HG03066 (cell line): ENCODE measurements around the gene ACTRT2.

ENCODE experiments used
- ATAC-seq: cut with Tn5 transposase; IDR thresholded peaks from one replicate; pipeline ENCODE4 v1.9.1; 2021; ENCODE audit warnings: low read depth; ENCODE audit not compliant: unreplicated experiment

The ACTRT2 gene

DNA sequence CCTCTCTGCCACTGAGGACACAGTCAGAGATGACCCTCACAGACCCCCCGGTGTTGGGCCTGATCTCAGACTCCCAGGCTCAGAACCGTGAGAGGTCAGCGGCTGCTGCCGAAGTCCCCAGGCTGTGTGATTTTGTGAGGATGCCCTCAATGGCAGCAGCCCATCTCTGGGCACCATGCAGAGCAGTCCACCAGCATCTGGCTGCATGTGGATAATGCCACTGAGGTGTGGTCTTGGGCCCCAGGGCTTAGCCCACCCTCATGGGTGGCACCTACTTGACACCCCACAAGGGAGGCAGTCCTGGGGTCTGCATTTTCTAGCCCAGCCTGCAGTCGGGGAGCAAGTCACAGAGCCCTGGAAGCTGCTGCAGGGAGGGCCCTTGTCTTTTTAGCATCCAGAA lies 5.5 kb upstream of the ACTRT2 start:
- no peak for ATAC-seq

DNA sequence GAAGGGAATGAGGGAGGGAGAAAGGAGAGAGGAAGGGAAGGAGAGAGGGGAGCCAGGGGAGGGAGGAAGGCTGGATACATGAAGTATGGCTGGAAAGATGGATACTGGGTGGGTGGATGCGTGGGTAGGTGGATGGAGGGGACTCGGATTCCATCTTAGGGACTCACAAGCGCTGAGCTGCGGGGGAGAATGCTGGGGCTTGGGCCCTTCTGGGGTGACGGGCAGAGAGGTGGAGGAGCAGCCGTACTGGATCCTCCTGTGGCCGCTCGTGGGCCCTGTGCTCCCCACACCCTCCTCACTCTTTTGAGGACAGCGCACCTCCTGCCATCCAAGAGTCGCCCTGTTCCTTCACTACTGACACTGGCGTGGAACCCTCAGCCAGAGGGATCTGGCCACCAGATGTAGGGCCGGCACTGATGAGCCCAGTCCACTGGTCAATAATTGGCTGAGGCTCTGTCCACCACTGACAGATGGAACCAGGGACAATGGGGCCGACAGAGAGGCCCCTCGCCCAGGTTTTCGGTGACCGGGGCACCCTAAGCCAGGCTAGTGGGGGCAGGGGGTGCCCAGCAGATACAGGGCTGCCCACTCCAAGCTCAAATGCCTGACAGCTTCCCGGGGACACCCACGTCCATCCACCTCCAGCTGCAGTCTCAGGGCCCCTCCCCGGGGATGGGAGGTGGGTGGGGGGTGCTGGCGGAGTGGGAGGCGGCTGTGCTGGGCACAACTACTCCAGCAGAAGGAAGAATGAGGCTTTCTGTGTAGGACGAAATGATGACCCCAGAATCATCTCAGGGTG lies 4.4 kb upstream of the ACTRT2 start:
- no peak for ATAC-seq

DNA sequence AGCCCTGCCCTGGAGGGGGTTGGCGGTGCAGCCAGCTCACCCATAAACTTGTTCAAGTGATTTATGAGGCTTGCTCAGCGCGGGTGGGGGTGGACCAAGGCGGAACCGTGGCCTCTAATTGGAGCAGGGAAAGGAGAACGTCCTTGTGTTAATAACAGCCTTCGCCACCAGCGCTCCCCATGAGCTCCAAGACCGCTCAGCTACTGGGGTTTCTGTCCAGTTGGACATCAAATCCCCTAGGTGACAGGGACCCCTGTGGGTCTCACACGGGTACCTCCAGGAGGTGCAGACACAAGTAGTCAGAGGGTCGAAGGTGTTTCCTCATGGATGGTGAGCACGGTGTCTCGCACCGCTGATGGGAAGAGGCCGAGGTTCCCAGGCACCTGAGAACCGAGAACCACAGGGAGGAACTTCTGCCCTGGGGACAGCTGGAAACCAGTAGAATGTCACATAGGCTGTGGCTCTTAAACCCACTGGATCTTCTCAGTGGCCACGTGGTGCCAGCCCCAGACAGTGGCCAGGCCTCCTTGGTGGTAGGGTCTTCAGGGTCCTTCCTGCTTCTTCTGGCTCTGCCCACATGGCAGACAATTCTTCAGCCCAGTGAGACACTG lies 3.7 kb upstream of the ACTRT2 start:
- no peak for ATAC-seq

DNA sequence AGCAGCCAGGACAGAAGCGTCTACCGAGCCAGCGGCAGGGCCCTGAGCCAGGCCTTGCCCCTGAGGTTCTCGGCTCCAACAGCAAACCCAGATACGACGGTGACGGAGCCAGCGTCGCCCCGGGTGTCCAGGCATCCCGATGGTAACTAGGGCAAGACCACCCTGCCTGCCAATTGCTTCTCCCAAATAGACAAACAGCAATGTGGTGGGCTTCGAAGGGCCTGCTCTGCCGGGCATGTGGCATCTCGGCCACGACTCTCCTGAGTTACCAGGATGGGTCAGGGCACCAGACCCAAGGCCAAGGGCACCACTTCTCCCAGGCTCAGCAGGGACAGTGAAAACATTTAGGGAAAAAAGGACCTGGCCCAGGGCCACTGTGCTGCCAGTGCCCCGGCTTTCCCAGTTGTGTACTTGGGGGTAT lies 3.2 kb upstream of the ACTRT2 start:
- ATAC-seq: no peak

DNA sequence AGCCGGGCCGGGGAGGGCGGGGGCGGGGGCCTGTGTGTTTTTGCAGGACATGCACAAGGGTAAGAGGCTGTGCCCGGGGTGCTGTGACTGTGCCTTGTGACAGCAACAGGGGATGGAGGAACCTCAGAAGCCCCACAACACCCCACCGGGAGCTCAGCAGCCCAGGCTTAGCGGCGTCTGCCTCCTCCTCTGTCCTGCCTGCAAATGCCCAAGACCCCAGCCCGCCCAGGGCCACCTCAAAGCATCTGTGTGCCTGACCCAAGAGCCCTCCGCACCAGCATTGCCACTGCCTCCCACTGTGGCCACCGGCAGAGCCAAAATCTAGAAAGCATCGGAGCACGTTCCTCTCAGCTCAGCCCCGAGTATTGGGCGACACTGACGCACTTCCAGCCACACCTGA lies 2.7 kb upstream of the ACTRT2 start:
- ATAC-seq: no peak

DNA sequence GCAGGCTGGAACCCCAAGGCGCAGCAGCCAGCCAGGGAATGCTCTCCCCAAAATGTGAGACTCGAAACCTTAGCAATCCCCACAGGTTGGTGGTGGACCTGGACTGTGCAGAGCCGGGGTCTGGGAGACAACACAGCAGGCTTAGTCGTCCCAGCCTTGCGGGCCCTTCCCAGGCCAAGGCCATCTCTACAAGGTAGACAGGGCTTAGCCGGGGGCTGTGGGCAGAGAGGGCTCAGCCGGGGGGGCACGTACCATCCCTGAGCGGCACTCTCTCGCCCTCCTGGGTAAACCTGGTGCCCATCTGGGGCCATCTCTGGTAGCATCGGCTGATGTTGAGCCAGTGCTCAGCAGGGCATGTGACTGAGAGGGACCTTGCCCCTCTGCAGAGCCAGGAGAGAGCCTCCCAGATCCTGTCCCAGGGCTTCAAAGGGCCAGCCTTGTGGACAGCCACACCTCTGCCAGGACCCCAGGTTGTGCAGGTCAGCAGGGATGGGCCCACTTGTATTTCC lies 2.2 kb upstream of the ACTRT2 start:
- ATAC-seq: no peak

DNA sequence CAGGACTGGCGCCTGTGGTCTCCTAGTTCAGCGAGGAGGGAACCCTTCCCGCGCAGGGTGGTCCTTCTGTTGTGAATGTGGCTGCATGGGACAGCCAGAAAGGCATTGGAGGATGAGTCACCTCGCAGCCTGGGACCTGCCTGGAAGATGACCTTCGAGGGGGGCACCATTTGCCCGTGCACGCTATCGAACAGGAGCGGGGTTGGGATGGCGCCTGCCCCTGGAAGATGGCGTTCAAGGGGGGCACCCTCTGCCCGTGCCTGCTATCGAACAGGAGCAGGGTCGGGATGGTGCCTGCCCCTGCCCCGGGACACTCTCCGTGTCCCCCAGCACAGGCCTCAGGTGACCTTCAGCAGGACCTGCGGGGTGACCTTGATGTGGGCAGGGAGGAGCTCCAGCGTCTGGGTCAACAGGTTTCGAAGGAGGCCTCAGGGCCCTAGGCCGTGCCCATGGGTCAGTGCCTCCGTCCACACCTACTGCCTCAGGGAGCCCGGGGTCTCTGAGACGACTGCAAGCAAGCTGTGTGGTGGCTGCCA lies 1.7 kb upstream of the ACTRT2 start:
- no peak for ATAC-seq

DNA sequence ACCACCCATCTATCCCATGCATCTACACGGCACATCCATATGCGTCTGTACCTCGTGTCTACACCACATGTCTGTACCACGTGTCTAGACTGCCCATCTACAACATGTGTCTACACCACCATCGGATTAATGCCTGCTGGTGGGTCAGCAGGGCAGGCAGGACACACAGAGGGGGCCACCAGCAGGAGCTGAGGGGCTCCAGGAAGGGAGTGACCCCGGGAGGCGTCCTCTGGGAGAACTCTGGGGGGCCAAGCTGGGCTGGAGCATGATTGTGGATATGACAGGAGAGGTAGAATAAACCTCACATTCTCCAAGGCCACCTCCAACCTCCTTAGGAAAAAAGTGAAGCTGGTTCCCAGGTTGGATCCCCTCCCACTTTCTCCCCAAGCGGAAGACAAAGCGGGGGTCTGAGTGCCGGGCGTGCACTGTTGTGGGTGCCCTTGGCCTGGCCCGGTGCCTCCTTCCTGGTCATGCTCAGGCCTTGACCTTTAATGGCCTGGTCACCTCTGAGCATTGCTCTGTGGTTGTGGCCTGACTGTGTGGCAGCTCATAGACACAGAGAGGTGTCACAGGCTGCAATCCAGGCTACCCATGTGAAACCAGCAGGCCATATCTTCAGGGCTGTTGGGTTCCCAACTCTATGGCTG lies 881 bp upstream of the ACTRT2 start:
- ATAC-seq: no peak

DNA sequence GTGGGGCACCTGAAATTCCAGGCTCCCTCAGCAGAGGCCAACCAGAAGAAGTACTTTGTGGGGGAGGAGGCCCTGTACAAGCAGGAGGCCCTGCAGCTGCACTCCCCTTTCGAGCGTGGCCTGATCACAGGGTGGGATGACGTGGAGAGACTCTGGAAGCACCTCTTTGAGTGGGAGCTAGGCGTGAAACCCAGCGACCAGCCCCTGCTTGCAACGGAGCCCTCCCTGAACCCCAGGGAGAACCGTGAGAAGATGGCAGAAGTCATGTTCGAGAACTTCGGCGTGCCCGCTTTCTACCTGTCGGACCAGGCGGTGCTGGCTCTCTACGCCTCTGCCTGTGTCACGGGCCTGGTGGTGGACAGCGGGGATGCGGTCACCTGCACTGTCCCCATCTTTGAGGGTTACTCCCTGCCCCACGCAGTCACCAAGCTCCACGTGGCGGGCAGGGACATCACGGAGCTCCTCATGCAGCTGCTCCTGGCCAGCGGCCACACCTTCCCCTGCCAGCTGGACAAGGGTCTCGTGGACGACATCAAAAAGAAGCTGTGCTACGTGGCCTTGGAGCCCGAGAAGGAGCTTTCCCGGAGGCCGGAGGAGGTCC lies 634 bp downstream of the ACTRT2 start:
- no peak for ATAC-seq

DNA sequence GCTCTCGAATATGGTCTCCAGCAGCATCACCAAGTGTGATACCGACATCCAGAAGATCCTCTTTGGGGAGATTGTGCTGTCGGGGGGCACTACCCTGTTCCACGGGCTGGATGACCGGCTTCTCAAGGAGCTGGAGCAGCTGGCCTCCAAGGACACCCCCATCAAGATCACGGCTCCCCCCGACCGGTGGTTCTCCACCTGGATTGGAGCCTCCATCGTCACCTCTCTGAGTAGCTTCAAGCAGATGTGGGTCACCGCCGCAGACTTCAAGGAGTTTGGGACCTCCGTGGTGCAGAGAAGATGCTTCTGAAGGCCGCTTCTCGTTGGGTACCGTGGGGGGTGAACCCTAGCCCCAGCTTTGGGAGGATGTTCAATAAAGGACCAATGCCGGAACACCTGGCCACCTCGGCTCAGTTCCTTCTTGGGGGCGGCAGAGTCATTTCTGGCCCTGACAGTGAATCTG lies 1.3 kb downstream of the ACTRT2 start:
- ATAC-seq: no peak

DNA sequence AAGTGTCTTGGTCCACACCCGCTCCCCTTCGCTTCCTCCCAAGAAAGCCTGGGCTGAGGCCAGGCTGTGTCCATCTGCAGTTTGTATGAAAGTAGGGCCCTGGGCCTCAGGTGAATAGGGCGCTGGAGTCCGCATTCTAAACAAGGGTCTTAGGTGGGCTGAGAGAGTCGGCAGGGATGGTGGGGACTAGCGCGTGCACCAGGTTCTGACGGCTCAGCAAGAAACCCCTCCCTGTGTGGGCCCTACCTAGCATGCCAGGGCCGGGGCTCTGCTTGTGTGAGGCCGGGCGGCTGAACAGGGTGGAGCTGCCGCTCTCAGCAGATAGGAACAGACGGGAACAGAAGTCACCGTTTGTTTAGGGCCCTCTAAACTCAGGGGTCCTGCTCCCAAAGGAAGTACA lies 1.7 kb downstream of the ACTRT2 start:
- no peak for ATAC-seq

DNA sequence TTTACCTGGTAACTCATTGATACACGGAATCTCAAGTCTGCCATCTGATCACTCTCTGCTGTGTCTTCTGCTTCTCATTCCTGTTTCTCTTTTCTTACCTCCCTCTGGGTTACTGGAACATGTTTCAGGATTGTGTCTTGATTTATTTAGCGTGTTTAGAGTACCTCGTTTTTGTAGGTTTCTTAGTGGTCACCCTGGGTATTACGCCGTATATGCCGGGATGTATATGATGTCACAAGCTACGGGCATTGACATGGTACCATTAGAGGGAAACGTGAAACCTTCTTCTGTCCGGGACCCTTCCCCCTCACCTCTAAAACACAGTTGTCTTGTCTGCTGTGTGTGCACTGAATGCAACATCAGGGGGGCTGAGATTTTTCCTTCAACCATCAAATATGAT lies 2.8 kb downstream of the ACTRT2 start:
- no peak for ATAC-seq

DNA sequence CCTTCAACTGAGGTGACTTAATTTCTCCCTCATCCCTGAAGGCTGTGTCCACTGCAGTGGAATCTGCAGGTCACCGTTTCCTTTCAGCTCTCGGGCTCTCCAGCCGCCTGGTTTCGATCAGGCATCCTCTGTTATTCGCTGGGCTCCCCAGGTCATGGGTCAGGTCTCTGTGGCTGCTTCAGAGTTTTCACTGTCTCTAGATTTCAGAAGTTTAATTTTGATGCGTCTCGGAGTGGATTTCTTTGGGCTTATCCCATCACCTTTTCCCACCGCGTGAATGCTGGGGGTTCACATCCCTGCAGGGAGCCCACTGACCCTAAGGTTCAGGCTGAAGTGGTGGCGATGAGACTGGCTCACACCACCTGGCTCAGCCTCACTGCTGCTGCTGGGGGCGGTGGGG lies 3.3 kb downstream of the ACTRT2 start:
- ATAC-seq: no peak

DNA sequence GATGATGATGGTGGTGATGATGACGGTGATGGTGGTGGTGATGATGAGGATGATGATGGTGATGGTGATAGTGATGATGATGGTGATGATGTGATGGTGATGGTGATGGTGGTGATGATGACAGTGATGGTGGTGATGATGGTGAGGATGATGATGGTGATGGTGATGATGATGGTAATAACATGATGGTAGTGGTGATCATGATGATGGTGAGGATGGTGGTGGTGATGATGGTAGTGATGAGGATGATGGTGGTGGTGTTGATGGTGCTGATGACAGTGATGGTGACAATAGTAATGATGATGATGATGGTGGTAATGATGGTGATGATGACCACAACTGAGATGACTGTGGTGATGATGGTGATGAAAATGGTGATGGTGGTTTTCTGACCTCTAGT lies 4.9 kb downstream of the ACTRT2 start:
- ATAC-seq: no peak

DNA sequence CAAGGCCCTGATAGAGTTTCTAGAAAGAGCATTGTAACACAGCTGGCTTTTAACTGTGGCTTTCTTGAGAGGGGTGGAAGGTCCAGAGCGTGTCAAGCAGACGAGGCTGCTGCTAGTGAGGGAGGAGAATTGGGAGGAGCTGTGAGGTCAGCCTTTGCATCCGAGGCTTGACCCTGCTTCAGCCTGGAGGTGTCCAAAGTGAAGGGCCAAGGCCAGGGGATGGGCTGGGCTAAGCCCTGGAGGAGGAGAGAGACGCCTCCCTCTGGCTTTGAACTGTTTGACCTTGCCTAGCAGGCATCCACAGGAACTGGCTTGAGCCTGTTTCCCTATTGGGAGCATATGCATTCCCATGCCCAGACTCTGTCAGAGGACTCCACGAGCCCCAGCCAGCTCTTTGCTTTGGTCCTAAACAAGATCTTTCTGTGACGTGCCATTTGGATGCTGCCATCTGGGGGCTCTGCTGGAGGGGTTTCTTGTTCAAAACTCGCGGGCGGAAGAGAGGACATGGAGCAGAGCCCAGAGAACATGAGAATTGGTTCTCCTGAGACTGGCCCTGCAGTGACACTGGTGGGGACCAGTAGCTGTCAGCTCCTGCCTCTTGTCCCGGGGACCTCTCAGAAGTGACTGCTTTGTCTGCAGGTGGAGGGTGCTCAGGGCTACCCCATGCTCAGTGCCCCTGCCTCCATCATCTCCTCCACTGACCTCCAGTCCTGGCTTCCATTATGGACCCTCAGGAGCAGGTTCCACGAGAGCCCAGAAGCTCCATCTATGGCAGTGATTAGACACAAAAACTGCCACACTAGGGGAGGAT lies 5.5 kb downstream of the ACTRT2 start:
- ATAC-seq: no peak

DNA sequence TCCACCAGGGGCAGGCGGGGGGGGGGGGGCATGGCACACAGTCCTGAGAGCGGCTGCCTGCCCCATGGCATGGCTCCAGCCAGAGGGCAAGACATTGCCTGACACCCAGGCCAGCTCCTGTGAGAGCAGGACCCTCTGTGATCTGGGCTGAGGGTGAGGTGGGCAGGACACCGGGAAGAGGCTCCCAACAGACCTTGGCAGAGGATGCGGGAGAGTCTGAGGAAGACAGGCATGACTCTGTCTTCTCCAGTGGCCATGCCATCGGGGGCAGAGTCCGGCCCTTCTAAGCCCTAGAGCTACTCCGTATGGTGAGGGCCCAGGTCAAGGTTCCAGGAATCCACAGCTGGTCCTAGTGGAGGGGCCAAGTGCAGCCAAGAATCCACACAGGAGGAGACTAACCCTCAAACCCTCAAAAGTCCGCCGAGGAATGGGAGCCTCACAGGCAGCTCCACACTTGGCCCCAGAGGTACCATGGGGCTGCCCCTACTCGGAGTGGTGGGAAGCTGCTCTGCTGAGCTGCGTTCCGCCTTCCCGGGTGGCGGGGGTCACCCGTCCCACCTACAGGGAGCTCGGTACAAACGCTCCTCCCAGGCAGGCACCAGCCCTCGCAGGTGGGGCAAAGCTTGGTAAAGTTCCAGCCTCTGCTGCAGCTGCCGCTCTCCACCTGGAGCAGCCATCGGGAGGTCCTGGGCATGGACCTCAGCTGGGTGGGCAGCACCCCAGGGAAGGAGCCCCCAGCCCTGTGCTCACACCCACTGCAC lies 6.5 kb downstream of the ACTRT2 start:
- ATAC-seq: no peak

DNA sequence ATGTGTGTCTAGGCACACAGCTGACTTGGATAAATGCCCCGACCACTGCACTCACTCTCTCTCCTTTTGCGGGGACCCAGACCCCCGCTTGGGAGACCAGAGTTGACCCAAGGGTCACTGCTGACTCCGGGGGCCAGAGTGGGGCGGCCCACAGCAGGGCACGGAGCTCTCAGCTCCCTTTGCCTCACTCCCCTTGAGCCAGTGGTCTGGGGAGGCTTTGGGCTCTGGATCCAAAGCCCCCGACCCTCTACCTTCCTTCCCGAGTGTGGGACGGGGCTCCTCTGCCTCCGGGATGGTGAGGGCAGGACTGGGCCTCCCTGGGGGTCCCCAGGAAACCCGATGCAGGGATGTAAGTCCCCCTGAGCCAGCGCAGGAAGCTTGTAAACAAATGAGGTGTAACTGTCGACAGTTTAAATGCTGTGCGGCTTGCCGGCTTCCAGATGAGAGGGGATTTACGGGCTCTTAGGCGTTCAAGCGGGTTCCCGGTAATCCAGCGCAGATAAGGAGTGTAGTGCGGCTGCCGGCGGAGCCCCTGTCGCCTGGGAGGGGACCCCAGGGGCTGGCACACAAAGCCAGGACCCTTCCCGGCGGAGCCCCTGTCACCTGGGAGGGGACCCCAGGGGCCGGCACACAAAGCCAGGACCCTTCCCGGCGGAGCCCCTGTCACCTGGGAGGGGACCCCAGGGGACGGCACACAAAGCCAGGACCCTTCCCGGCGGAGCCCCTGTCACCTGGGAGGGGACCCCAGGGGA lies 7.4 kb downstream of the ACTRT2 start:
- no peak for ATAC-seq

DNA sequence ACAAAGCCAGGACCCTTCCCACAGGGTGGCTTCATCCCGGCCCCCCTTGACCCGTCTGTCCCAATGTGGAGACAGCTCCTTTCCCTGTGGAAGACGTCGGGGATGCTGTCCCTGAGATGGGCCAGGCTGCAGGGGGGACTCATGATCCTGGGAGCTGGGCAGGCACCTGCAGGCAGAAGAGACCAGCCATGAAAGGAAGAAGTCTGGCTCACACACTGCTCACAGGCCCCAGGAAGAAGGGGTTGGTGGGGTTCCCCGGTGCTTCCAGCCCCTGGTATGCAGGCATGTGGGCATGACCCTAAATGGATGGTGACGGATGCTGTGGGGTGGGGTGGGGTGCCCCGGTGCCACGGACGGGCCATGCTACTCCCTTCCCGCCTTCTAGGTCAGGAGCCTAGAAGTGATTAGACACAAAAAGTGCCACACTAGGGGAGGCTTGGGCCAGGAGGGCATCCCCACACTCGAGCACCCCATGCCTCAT lies 8.3 kb downstream of the ACTRT2 start:
- ATAC-seq: no peak
